Transverse colon (tissue), 4 donors: Measurements from ENCODE around the gene SCN5A.

Source experiments
- POLR2AphosphoS5 ChIP-seq, 3 donors: sonication (generic); formaldehyde crosslinking; IDR thresholded peaks; one replicate each; pipeline ENCODE4 v1.6.1; 2016; ENCODE audit warnings: antibody characterized with exemption in 3 of 3
- TF ChIP-seq, protein P1 (sequence below), 5 experiments: fragments of 200-600 bp in 3 of 5; fragments of 450-650 bp in 2 of 5; sonication (generic) in 3 of 5; IDR thresholded peaks; 1 replicate in 2 of 5; 2 replicates in 3 of 5; pipeline ENCODE4 v1.5.1; 2016 to 2017; ENCODE audit warnings: antibody characterized with exemption in 5 of 5, inconsistent platforms in 3 of 5, mild to moderate bottlenecking in 2 of 5, moderate library complexity in 1 of 5

- TF ChIP-seq, protein P1, sequence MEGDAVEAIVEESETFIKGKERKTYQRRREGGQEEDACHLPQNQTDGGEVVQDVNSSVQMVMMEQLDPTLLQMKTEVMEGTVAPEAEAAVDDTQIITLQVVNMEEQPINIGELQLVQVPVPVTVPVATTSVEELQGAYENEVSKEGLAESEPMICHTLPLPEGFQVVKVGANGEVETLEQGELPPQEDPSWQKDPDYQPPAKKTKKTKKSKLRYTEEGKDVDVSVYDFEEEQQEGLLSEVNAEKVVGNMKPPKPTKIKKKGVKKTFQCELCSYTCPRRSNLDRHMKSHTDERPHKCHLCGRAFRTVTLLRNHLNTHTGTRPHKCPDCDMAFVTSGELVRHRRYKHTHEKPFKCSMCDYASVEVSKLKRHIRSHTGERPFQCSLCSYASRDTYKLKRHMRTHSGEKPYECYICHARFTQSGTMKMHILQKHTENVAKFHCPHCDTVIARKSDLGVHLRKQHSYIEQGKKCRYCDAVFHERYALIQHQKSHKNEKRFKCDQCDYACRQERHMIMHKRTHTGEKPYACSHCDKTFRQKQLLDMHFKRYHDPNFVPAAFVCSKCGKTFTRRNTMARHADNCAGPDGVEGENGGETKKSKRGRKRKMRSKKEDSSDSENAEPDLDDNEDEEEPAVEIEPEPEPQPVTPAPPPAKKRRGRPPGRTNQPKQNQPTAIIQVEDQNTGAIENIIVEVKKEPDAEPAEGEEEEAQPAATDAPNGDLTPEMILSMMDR (IDR thresholded peaks at IDR 0.05): no peak
- TF ChIP-seq POLR2AphosphoS5 (IDR thresholded peaks at IDR 0.05): no peak
Observed at GRCh38 chr3:38533285-38533976, 116.1 kb downstream of the SCN5A start.
